Loucy (cell line): ENCODE measurements around the gene SBK2.

Source experiments
- H2AFZ ChIP-seq: fragments of 200-600 bp; sonication (generic); 2 replicates; pipeline ENCODE4 v1.6.0; 2016; ENCODE audit warnings: antibody characterized with exemption, mild to moderate bottlenecking, low read length, moderate library complexity
- H3F3A ChIP-seq: fragments of 200-600 bp; 2 replicates; pipeline ENCODE4 v1.6.0; 2016; ENCODE audit warnings: antibody characterized with exemption, low read depth, mild to moderate bottlenecking
- H3K27me3 ChIP-seq: fragments of 200-600 bp; sonication (generic); 2 replicates; pipeline ENCODE4 v1.6.1; 2014; ENCODE audit warnings: low read length, mild to moderate bottlenecking; ENCODE audit not compliant: insufficient read depth, poor library complexity, severe bottlenecking
- H3K36me3 ChIP-seq: fragments of 200-600 bp; sonication (generic); 2 replicates; pipeline ENCODE4 v1.6.1; 2016; ENCODE audit warnings: low read length; ENCODE audit not compliant: insufficient read depth
- H3K4me1 ChIP-seq: fragments of 200-600 bp; sonication (generic); 2 replicates; pipeline ENCODE4 v1.5.1; 2014; ENCODE audit warnings: low read length, mild to moderate bottlenecking; ENCODE audit not compliant: insufficient read depth, poor library complexity, severe bottlenecking
- H3K4me2 ChIP-seq: fragments of 200-600 bp; sonication (generic); 2 replicates; pipeline ENCODE4 v1.6.0; 2014; ENCODE audit warnings: antibody characterized with exemption, low read length, low read depth, mild to moderate bottlenecking; ENCODE audit not compliant: poor library complexity, severe bottlenecking
- H3K4me3 ChIP-seq: fragments of 200-600 bp; sonication (generic); 2 replicates; pipeline ENCODE4 v1.5.1; 2014; ENCODE audit warnings: low read length, mild to moderate bottlenecking, mixed read lengths; ENCODE audit not compliant: poor library complexity, severe bottlenecking
- H3K79me2 ChIP-seq: fragments of 200-600 bp; sonication (generic); 2 replicates; pipeline ENCODE4 v1.6.1; 2014; ENCODE audit warnings: low read length; ENCODE audit not compliant: insufficient read depth
- H3K9ac ChIP-seq: fragments of 200-600 bp; sonication (generic); 2 replicates; pipeline ENCODE4 v1.6.0; 2014; ENCODE audit warnings: mild to moderate bottlenecking, low read depth, low read length, moderate library complexity; ENCODE audit not compliant: poor library complexity, severe bottlenecking
- H3K9me2 ChIP-seq: fragments of 200-600 bp; sonication (generic); replicated peaks from 2 replicates; pipeline ENCODE4 v1.6.1; 2016; ENCODE audit warnings: low read depth, low read length, mixed read lengths
- H3K9me3 ChIP-seq: fragments of 200-600 bp; sonication (generic); 2 replicates; pipeline ENCODE4 v1.6.1; 2014; ENCODE audit warnings: mild to moderate bottlenecking, antibody characterized with exemption, low read length, low read depth; ENCODE audit not compliant: insufficient read depth
- H4K20me1 ChIP-seq: fragments of 200-600 bp; sonication (generic); 2 replicates; pipeline ENCODE4 v1.6.0; 2014; ENCODE audit warnings: antibody characterized with exemption, low read length, mild to moderate bottlenecking; ENCODE audit not compliant: insufficient read depth, poor library complexity, severe bottlenecking
- CTCF ChIP-seq: fragments of 200-600 bp; sonication (generic); conservative IDR thresholded peaks from 2 replicates; pipeline ENCODE4 v1.5.1; 2014; ENCODE audit warnings: mild to moderate bottlenecking, antibody characterized with exemption, low read length
- EZH2phosphoT487 ChIP-seq: fragments of 200-600 bp; IDR thresholded peaks from 2 replicates; pipeline ENCODE4 v1.6.1; 2018; ENCODE audit warnings: antibody characterized with exemption, mild to moderate bottlenecking, moderate library complexity, borderline replicate concordance

SBK2 gene

GRCh38 chr19:55566823-55567222 lies 29.9 kb upstream of the SBK2 start:
- no peak overlapping the region for H3K4me2 ChIP-seq
- H3K79me2 ChIP-seq = no peaks in the 10 kb centered on the region
- no peaks in the 10 kb centered on the region for H3K9me3 ChIP-seq
- no peaks in the 10 kb centered on the region for H3K4me1 ChIP-seq
- TF ChIP-seq CTCF (no peak), EZH2phosphoT487 (no peak)
- no peaks in the 10 kb centered on the region for H4K20me1 ChIP-seq
- H3K4me3 ChIP-seq = no peak overlapping the region
- H3F3A ChIP-seq = no peaks in the 10 kb centered on the region
- no peak overlapping the region for H2AFZ ChIP-seq
- H3K9me2 ChIP-seq = no peaks in the 10 kb centered on the region
- no peaks in the 10 kb centered on the region for H3K27me3 ChIP-seq
- H3K9ac ChIP-seq = no peak overlapping the region
- no peaks in the 10 kb centered on the region for H3K36me3 ChIP-seq

- Histone ChIP-seq H3F3A (no peaks in the 10 kb centered on the region), H3K79me2 (no peaks in the 10 kb centered on the region), H2AFZ (no peak overlapping the region), H3K9me3 (no peaks in the 10 kb centered on the region), H3K9me2 (no peaks in the 10 kb centered on the region), H4K20me1 (no peaks in the 10 kb centered on the region), H3K9ac (no peak overlapping the region), H3K4me1 (no peaks in the 10 kb centered on the region), H3K27me3 (no peaks in the 10 kb centered on the region), H3K4me3 (no peak overlapping the region), H3K4me2 (no peak overlapping the region), H3K36me3 (no peaks in the 10 kb centered on the region)
- TF ChIP-seq EZH2phosphoT487 (no peak), CTCF (no peak)
Observed at GRCh38 chr19:55563261-55563690, 26.3 kb upstream of the SBK2 start.

GRCh38 chr19:55559684-55560083 lies 22.8 kb upstream of the SBK2 start:
- TF ChIP-seq CTCF = no peak
- no peak for TF ChIP-seq EZH2phosphoT487
- no peaks in the 10 kb centered on the region for H3K36me3 ChIP-seq
- no peak overlapping the region for H2AFZ ChIP-seq
- no peaks in the 10 kb centered on the region for H3K4me1 ChIP-seq
- no peak overlapping the region for H3K9ac ChIP-seq
- H3K27me3 ChIP-seq = no peaks in the 10 kb centered on the region
- H3K4me2 ChIP-seq = no peak overlapping the region
- no peaks in the 10 kb centered on the region for H3K9me2 ChIP-seq
- no peaks in the 10 kb centered on the region for H3F3A ChIP-seq
- H3K4me3 ChIP-seq = no peak overlapping the region
- H3K79me2 ChIP-seq = no peaks in the 10 kb centered on the region
- no peaks in the 10 kb centered on the region for H3K9me3 ChIP-seq
- no peaks in the 10 kb centered on the region for H4K20me1 ChIP-seq
